Cerebellar nuclear complex (tissue), 1 donor: ENCODE measurements around the gene HOXC6.
"Not testable (repeated sequence)": the region's sequence is repeated elsewhere in the genome, so short reads cannot be mapped to it uniquely, and the experiment has no call there.

Experiments used
- DNase-seq, 2 experiments: peaks; one replicate each; lab custom pipeline; 2025; lab: John Stamatoyannopoulos, UW

HOXC6 gene

GRCh38 chr12:54055552-54055951 lies 27.3 kb downstream of the HOXC6 start:
- no peak for DNase-seq

DNA sequence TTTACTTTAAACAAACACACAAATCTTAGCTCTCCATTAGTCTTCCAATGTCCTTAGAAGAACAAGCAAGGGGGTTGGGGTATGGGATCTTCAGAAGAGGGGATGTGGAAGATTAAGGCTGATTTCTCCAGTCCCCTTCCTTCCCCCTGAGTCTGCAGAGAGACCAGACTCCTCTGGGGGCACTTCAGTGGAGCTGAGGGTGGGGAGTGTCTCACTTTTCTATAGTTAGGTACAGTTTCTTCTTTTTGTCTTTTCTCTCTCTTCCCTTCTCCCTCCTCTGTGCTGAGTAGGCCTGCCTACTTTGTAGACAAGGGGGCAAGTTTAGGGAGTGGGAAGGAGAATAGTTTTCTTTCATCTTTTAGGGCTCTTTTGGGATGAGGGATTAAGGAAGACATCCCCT lies 27.9 kb downstream of the HOXC6 start:
- DNase-seq = no peak

DNA sequence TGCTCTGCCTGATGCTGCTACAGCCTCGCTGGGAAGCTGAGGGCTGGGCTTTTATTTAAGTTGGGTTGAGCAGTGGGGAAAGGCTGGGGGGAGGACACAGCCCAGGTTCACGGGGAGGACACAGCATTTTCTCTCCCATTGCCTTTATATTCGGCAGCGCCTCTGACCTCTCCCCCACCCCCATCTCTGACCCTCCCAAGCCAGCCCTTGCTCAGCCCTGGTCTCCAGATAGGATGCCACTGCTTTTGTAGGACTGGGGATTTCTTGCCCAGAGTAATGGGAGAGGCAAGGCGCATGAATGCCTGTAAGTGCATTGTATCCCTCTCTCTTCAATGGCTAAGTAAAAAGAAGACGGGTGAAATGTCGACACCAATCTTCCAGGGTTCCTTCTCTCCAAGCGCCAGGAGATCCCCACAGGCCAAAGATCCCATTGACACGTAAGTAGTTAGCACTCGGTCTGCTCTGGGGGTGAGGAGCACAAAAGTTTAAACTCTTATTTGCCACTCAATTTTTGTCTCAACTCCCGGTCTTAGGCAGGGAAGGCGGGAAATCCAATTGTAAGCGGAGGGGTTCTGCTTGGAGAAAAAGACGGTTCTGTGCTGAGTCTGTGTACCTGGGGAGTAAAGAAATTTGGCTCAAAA lies 30.0 kb downstream of the HOXC6 start:
- no peak for DNase-seq

DNA sequence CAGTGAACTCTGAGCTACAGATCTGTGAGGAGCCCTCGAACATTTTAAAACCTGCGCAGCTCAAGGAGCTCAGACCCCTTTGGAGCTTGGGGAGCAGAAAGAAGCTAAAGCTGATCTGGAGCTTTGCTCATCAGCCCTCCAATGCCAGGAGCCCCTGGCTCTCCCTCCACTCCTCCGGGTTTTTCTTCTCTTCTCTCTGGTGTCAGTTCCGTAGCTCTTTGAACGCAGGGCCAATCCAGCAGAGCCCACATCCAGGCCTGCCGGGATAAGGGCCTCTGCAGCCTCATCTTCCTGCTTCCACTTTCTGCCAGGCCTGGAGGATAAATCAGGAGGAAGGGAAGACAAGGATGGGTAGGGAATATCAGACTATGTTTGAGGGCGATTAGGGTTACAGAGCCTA lies 31.4 kb downstream of the HOXC6 start:
- no peak for DNase-seq

- DNase-seq = no peak
Observed at GRCh38 chr12:54060174-54060974, 32.1 kb downstream of the HOXC6 start.

- no peak for DNase-seq
Observed at GRCh38 chr12:54060975-54061778, 32.9 kb downstream of the HOXC6 start.

GRCh38 chr12:54065677-54066076 lies 37.4 kb downstream of the HOXC6 start:
- DNase-seq = no peak

DNA sequence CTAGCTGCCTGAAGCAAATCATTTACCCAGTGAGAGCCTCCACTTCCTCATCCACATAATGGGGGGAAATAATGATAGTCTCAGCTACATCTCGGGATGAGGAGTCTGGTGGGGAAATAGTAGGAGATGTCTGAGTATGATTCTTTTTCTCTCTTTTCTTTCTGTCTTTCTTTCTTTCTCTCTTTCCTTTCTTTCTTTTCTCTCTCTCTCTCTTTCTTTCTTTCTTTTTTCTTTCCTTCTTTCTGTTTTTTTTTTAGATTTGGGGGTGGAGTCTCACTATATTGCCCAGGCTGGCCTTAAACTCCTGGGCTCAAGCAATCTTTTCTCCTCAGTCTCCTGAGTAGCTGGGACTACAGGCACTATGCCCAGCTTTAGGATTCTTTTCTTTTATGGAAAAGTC lies 38.2 kb downstream of the HOXC6 start:
- no peak for DNase-seq

GRCh38 chr12:54068418-54069070 lies 40.3 kb downstream of the HOXC6 start:
- DNase-seq = no peak

DNA sequence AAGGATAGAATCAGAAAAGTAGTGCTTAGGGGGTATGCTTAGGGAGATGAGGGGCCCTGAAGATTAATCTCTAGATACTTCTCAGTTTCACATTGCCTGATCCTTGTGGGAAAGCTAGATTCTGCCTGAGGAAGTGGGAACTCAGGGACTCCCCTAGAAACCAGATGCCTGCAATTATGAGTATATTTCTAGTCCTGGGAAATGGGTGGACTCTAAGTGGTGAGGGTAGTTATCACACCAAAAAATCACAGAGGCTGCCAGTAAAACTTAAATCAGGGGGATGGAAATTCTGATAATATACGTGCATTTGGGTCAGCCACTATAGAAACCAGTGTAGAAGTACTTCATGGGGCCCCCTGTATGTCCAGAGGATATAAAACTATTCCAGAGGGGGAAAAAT lies 43.7 kb downstream of the HOXC6 start:
- DNase-seq = no peak

GRCh38 chr12:54074308-54074707 lies 46.1 kb downstream of the HOXC6 start:
- no peak for DNase-seq

- no peak for DNase-seq
Observed at GRCh38 chr12:54075409-54075808, 47.2 kb downstream of the HOXC6 start.

DNA sequence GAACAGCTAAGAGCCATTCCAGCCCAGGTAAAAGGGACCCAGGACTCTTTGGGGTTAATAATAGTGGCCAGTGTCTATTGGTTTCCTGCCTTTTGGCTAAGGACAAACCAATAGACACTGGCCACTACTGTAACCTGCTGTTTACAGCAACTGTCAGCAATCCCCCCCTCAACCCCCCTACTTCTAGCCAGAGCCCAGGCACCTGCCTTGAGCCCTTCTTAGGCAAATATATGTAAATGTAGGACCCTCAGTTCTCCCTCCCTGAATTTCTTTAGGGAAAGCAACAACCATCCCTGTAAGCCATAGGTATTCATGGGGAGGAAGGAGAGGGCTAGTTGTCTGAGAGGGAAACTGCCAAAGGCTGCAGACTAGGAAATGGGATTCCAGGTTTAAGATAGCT lies 47.7 kb downstream of the HOXC6 start:
- no peak for DNase-seq

GRCh38 chr12:54077843-54078242 lies 49.6 kb downstream of the HOXC6 start:
- not testable (repeated sequence) for DNase-seq

DNA sequence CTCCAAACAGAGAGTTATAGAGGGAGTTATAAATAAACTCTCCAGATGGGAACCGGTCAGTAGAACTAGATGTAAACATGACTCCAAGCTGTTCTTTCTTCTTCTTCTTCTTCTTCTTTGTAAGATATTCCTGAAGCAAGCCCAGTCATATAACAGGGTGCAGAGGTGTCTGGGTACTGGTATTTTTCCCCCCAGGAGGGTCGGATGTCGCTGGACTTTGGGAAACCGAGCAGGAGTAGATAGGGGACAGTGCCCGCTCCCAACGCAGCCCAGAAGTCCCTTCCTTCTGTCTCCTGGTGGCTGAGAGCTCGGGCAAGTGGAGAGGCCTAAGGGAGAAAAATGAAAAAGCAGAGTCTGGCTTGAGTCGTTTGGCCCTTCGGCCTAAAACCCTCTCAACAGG lies 50.9 kb downstream of the HOXC6 start:
- DNase-seq = not testable (repeated sequence)
